HG03025 (cell line): ENCODE data around the gene DNAJB2.
"Not testable (repeated sequence)": the region's sequence is repeated elsewhere in the genome, so short reads cannot be mapped to it uniquely, and the experiment has no call there.

Experiments
- ATAC-seq: cut with Tn5 transposase; IDR thresholded peaks from one replicate; pipeline ENCODE4 v1.9.1; 2021; ENCODE audit warnings: mild to moderate bottlenecking, moderate library complexity; ENCODE audit not compliant: unreplicated experiment, low FRiP score

DNAJB2 gene

GRCh38 chr2:219282943-219283581 is 3.9 kb downstream of the DNAJB2 start:
- no peak for ATAC-seq

- ATAC-seq, result no peak
Observed at GRCh38 chr2:219284501-219285372, 5.6 kb downstream of the DNAJB2 start.

GRCh38 chr2:219285373-219285735 is 6.2 kb downstream of the DNAJB2 start:
- no peak for ATAC-seq

GRCh38 chr2:219285894-219286425 is 6.8 kb downstream of the DNAJB2 start:
- ATAC-seq, result no peak

GRCh38 chr2:219286436-219287115 is 7.4 kb downstream of the DNAJB2 start:
- no peak for ATAC-seq

GRCh38 chr2:219287116-219287440 is 7.9 kb downstream of the DNAJB2 start:
- not testable (repeated sequence) for ATAC-seq

GRCh38 chr2:219287580-219288265 is 8.6 kb downstream of the DNAJB2 start:
- no peak for ATAC-seq

- no peak for ATAC-seq
Observed at GRCh38 chr2:219289195-219289536, 10.0 kb downstream of the DNAJB2 start.

- no peak for ATAC-seq
Observed at GRCh38 chr2:219289537-219290361, 10.6 kb downstream of the DNAJB2 start.

- ATAC-seq, result no peak
Observed at GRCh38 chr2:219290381-219291171, 11.4 kb downstream of the DNAJB2 start.

- ATAC-seq, result no peak
Observed at GRCh38 chr2:219291394-219291793, 12.2 kb downstream of the DNAJB2 start.

- ATAC-seq, result no peak
Observed at GRCh38 chr2:219291910-219292490, 12.8 kb downstream of the DNAJB2 start.

GRCh38 chr2:219292616-219293015 is 13.4 kb downstream of the DNAJB2 start:
- ATAC-seq, result no peak

GRCh38 chr2:219293736-219294231 is 14.6 kb downstream of the DNAJB2 start:
- ATAC-seq, result no peak

- ATAC-seq, result peak; percentile 79
Observed at GRCh38 chr2:219294356-219295351, 15.5 kb downstream of the DNAJB2 start.

GRCh38 chr2:219296142-219296541 is 17.0 kb downstream of the DNAJB2 start:
- no peak for ATAC-seq

GRCh38 chr2:219296631-219297391 is 17.6 kb downstream of the DNAJB2 start:
- no peak for ATAC-seq
